Activated naive CD4-positive, alpha-beta T cell treated with anti-CD3 and anti-CD28 coated beads for 36 hours (primary cell): ENCODE measurements around the gene CTNNA2. TPM values are rescaled to one million over a fixed set of nuclear protein-coding genes. Genes with fewer than 3 reads are reported as not detected.
A peak's percentile ranks its signal among the peaks of the same experiment; 100 is the strongest.

Source experiments
- CTCF ChIA-PET: fragments of 350-600 bp; sonication (Branson Sonifier 250); formaldehyde crosslinking; loops from one replicate; lab custom pipeline; 2021; ENCODE audit warnings: antibody characterized with exemption; lab: Charles Lee
- DNase-seq: peaks from one replicate; pipeline ENCODE4 v3.0.0-alpha.2; 2020
- H3K27ac Mint-ChIP-seq: one replicate; pipeline ENCODE4 v1.8.0; 2021; ENCODE audit warnings: mild to moderate bottlenecking, mixed read lengths
- H3K27me3 Mint-ChIP-seq: one replicate; pipeline ENCODE4 v1.8.0; 2021; ENCODE audit warnings: low read depth, mixed read lengths
- H3K36me3 Mint-ChIP-seq: one replicate; pipeline ENCODE4 v1.8.0; 2021; ENCODE audit warnings: low read depth, mixed read lengths
- H3K4me1 Mint-ChIP-seq: one replicate; pipeline ENCODE4 v1.8.0; 2021; ENCODE audit warnings: low read depth, mixed read lengths
- H3K4me3 Mint-ChIP-seq: one replicate; pipeline ENCODE4 v1.8.0; 2021; ENCODE audit warnings: mild to moderate bottlenecking, moderate library complexity, mixed read lengths
- H3K9me3 Mint-ChIP-seq: one replicate; pipeline ENCODE4 v1.8.0; 2021; ENCODE audit warnings: mixed read lengths
- intact Hi-C: fragments of 100-400 bp; cut with micrococcal nuclease; formaldehyde crosslinking; loops from one replicate; pipeline ENCODE4 v1.15.1; 2023
- total RNA-seq, 2 experiments: library from RNA; stranded (reverse); gene quantifications; one replicate each; pipeline ENCODE4 v1.2.3, GENCODE V29; 2021

Gene CTNNA2
- total RNA-seq, 2 experiments from 2014 or later: not detected

GRCh38 chr2:80222644-80223043 is 709.8 kb downstream of the CTNNA2 start:
- no peaks in the 10 kb centered on the region for H3K4me1 Mint-ChIP-seq
- H3K9me3 Mint-ChIP-seq: peaks cover 4% of the 10 kb centered on the region
- no peaks in the 10 kb centered on the region for H3K36me3 Mint-ChIP-seq
- H3K27ac Mint-ChIP-seq: no peak overlapping the region
- DNase-seq: no peak
- intact Hi-C loops: no loop called here
- no peak overlapping the region for H3K4me3 Mint-ChIP-seq
- CTCF ChIA-PET: no interaction called here
- H3K27me3 Mint-ChIP-seq: no peaks in the 10 kb centered on the region

- CTCF ChIA-PET: interaction anchor here (0.9 kb wide), 1 partner anchor 17 kb away, joined by 3 read pairs; no protein-coding TSS in a partner anchor
- Mint-ChIP-seq H3K27me3 (no peaks in the 10 kb centered on the region), H3K4me1 (no peaks in the 10 kb centered on the region), H3K9me3 (peaks cover 4% of the 10 kb centered on the region), H3K27ac (no peak overlapping the region), H3K4me3 (no peak overlapping the region), H3K36me3 (no peaks in the 10 kb centered on the region)
- DNase-seq: no peak
- intact Hi-C loops: no loop called here
These were observed 718.6 kb downstream of the CTNNA2 start for GRCh38 chr2:80231421-80231820.

- DNase-seq: no peak
- H3K36me3 Mint-ChIP-seq: no peaks in the 10 kb centered on the region
- CTCF ChIA-PET: no interaction called here
- H3K4me3 Mint-ChIP-seq: no peak overlapping the region
- H3K9me3 Mint-ChIP-seq: no peaks in the 10 kb centered on the region
- intact Hi-C loops: no loop called here
- H3K4me1 Mint-ChIP-seq: no peaks in the 10 kb centered on the region
- H3K27ac Mint-ChIP-seq: no peak overlapping the region
- H3K27me3 Mint-ChIP-seq: peaks cover 2% of the 10 kb centered on the region
These were observed 720.5 kb downstream of the CTNNA2 start for GRCh38 chr2:80233333-80233732.

GRCh38 chr2:80238692-80239469 is 726.0 kb downstream of the CTNNA2 start:
- CTCF ChIA-PET: interaction anchor here (0.5 to 1.3 kb wide), 7 partner anchors 21 to 556 kb away, joined by 3 to 4 read pairs (median 3); no protein-coding TSS in a partner anchor
- intact Hi-C loops: loop anchor here (2.0 kb wide), 1 partner anchor 166 kb away; no protein-coding TSS in a partner anchor
- Mint-ChIP-seq H3K9me3 (peaks cover 1% of the 10 kb centered on the region), H3K4me3 (no peak overlapping the region), H3K4me1 (no peaks in the 10 kb centered on the region), H3K36me3 (no peaks in the 10 kb centered on the region), H3K27me3 (peaks cover 2% of the 10 kb centered on the region), H3K27ac (no peak overlapping the region)
- DNase-seq: peak; percentile 20

GRCh38 chr2:80242355-80242910 is 729.6 kb downstream of the CTNNA2 start:
- Mint-ChIP-seq H3K27me3 (peaks cover 2% of the 10 kb centered on the region), H3K27ac (no peak overlapping the region), H3K4me1 (peaks cover 8% of the 10 kb centered on the region), H3K4me3 (no peak overlapping the region), H3K9me3 (peaks cover 1% of the 10 kb centered on the region), H3K36me3 (no peaks in the 10 kb centered on the region)
- intact Hi-C loops: no loop called here
- CTCF ChIA-PET: interaction anchor here (0.5 to 0.6 kb wide), 2 partner anchors 501 to 1939 kb away, joined by 3 to 4 read pairs; no protein-coding TSS in a partner anchor
- DNase-seq: no peak

- Mint-ChIP-seq H3K4me3 (no peak overlapping the region), H3K27ac (no peak overlapping the region), H3K9me3 (no peaks in the 10 kb centered on the region), H3K27me3 (no peaks in the 10 kb centered on the region), H3K36me3 (no peaks in the 10 kb centered on the region), H3K4me1 (peaks cover 8% of the 10 kb centered on the region)
- no peak for DNase-seq
- CTCF ChIA-PET: no interaction called here
- intact Hi-C loops: no loop called here
These were observed 732.2 kb downstream of the CTNNA2 start for GRCh38 chr2:80244905-80245584.

GRCh38 chr2:80246534-80246933 is 733.7 kb downstream of the CTNNA2 start:
- Mint-ChIP-seq H3K4me1 (peaks cover 8% of the 10 kb centered on the region), H3K9me3 (no peaks in the 10 kb centered on the region), H3K27ac (no peak overlapping the region), H3K27me3 (no peaks in the 10 kb centered on the region), H3K4me3 (no peak overlapping the region), H3K36me3 (no peaks in the 10 kb centered on the region)
- CTCF ChIA-PET: interaction anchor here (0.5 kb wide), 1 partner anchor 11 kb away, joined by 5 read pairs; no protein-coding TSS in a partner anchor
- intact Hi-C loops: no loop called here
- no peak for DNase-seq

- Mint-ChIP-seq H3K4me1 (peaks cover 8% of the 10 kb centered on the region), H3K27me3 (no peaks in the 10 kb centered on the region), H3K9me3 (no peaks in the 10 kb centered on the region), H3K27ac (no peak overlapping the region), H3K36me3 (no peaks in the 10 kb centered on the region), H3K4me3 (no peak overlapping the region)
- intact Hi-C loops: no loop called here
- DNase-seq: no peak
- CTCF ChIA-PET: no interaction called here
These were observed 734.5 kb downstream of the CTNNA2 start for GRCh38 chr2:80247339-80247738.

- intact Hi-C loops: no loop called here
- H3K4me3 Mint-ChIP-seq: no peak overlapping the region
- no peaks in the 10 kb centered on the region for H3K27me3 Mint-ChIP-seq
- no peaks in the 10 kb centered on the region for H3K36me3 Mint-ChIP-seq
- H3K4me1 Mint-ChIP-seq: peaks cover 8% of the 10 kb centered on the region
- DNase-seq: no peak
- no peak overlapping the region for H3K27ac Mint-ChIP-seq
- CTCF ChIA-PET: interaction anchor here (1.1 kb wide), 1 partner anchor 17 kb away, joined by 3 read pairs; no protein-coding TSS in a partner anchor
- H3K9me3 Mint-ChIP-seq: no peaks in the 10 kb centered on the region
These were observed 735.3 kb downstream of the CTNNA2 start for GRCh38 chr2:80248146-80248545.

GRCh38 chr2:80252294-80252986 is 739.6 kb downstream of the CTNNA2 start:
- intact Hi-C loops: no loop called here
- no peak for DNase-seq
- no peaks in the 10 kb centered on the region for H3K36me3 Mint-ChIP-seq
- CTCF ChIA-PET: no interaction called here
- H3K4me3 Mint-ChIP-seq: no peak overlapping the region
- H3K27me3 Mint-ChIP-seq: no peaks in the 10 kb centered on the region
- H3K9me3 Mint-ChIP-seq: no peaks in the 10 kb centered on the region
- H3K27ac Mint-ChIP-seq: no peak overlapping the region
- H3K4me1 Mint-ChIP-seq: no peaks in the 10 kb centered on the region

- intact Hi-C loops: no loop called here
- no peak overlapping the region for H3K4me3 Mint-ChIP-seq
- H3K4me1 Mint-ChIP-seq: no peaks in the 10 kb centered on the region
- CTCF ChIA-PET: interaction anchor here (0.6 kb wide), 1 partner anchor 30 kb away, joined by 3 read pairs; no protein-coding TSS in a partner anchor
- H3K27me3 Mint-ChIP-seq: no peaks in the 10 kb centered on the region
- H3K9me3 Mint-ChIP-seq: peaks cover 2% of the 10 kb centered on the region
- H3K36me3 Mint-ChIP-seq: no peaks in the 10 kb centered on the region
- H3K27ac Mint-ChIP-seq: no peak overlapping the region
- no peak for DNase-seq
These were observed 743.3 kb downstream of the CTNNA2 start for GRCh38 chr2:80255918-80256781.
